IMR-90 (cell line): ENCODE data around the gene PCBP3. TPM values are rescaled to one million over a fixed set of nuclear protein-coding genes. Genes with fewer than 3 reads are reported as not detected.

Experiments
- ATAC-seq: fragments of 200-7000 bp; cut with Tn5 transposase; 2 replicates; pipeline ENCODE4 v1.9.1; 2020; ENCODE audit warnings: low read depth, mild to moderate bottlenecking, moderate library complexity
- BruUV-seq: library from RNA; stranded (reverse); fragments of 400-500 nt; replicated peaks from 2 replicates; lab custom pipeline; 2021; lab: Mats Ljungman, UMichigan
- CTCF ChIA-PET: fragments of 300-600 bp; formaldehyde crosslinking; extraction: SDS; loops from one replicate; lab custom pipeline; 2021; ENCODE audit warnings: antibody characterized with exemption; lab: Yijun Ruan, JAX
- POLR2A ChIA-PET: fragments of 300-600 bp; sonication (Branson Sonifier 250); formaldehyde crosslinking; loops from one replicate; lab custom pipeline; 2022; ENCODE audit warnings: antibody characterized with exemption; ENCODE audit not compliant: unreplicated experiment; lab: Charles Lee
- DNase-seq: peaks from one replicate; pipeline ENCODE4 v3.0.0; 2013
- H2AFZ ChIP-seq: replicated peaks from 2 replicates; pipeline ENCODE3; 2013; ENCODE audit warnings: low read length, mild to moderate bottlenecking; ENCODE audit not compliant: poor library complexity
- H2AK5ac ChIP-seq: 2 replicates; pipeline ENCODE4 v1.6.1; 2013; ENCODE audit warnings: low read depth, low read length, inconsistent platforms
- H2AK9ac ChIP-seq: replicated peaks from 2 replicates; pipeline ENCODE3; 2013; ENCODE audit warnings: mild to moderate bottlenecking, low read depth, low read length, moderate library complexity; ENCODE audit not compliant: poor library complexity
- H2BK120ac ChIP-seq: 2 replicates; pipeline ENCODE4 v1.6.1; 2013; ENCODE audit warnings: low read depth, low read length, inconsistent platforms
- H2BK15ac ChIP-seq: 3 replicates; pipeline ENCODE4 v1.6.1; 2013; ENCODE audit warnings: low read depth, low read length, inconsistent platforms
- H2BK20ac ChIP-seq: 2 replicates; pipeline ENCODE4 v1.6.1; 2013; ENCODE audit warnings: low read depth, mild to moderate bottlenecking, inconsistent platforms, low read length, moderate library complexity
- H2BK5ac ChIP-seq: 2 replicates; pipeline ENCODE4 v1.6.1; 2013; ENCODE audit warnings: mild to moderate bottlenecking, low read depth, low read length, inconsistent platforms; ENCODE audit not compliant: poor library complexity, severe bottlenecking
- H3K14ac ChIP-seq: replicated peaks from 2 replicates; pipeline ENCODE4 v1.6.1; 2013; ENCODE audit warnings: low read depth, low read length, inconsistent platforms
- H3K18ac ChIP-seq: 2 replicates; pipeline ENCODE4 v1.6.1; 2013; ENCODE audit warnings: low read depth, low read length, control low read depth
- H3K23ac ChIP-seq: 2 replicates; pipeline ENCODE4 v1.6.1; 2013; ENCODE audit warnings: low read depth, low read length, inconsistent platforms
- H3K27ac ChIP-seq: 2 replicates; pipeline ENCODE4 v1.5.1; 2013; ENCODE audit warnings: mild to moderate bottlenecking, control low read depth, low read length; ENCODE audit not compliant: insufficient read depth
- H3K27me3 ChIP-seq: 2 replicates; pipeline ENCODE4 v1.6.1; 2013; ENCODE audit warnings: low read length; ENCODE audit not compliant: control insufficient read depth, insufficient read depth
- H3K36me3 ChIP-seq: 2 replicates; pipeline ENCODE4 v1.6.1; 2013; ENCODE audit warnings: low read length, mixed read lengths; ENCODE audit not compliant: control insufficient read depth, insufficient read depth
- H3K4ac ChIP-seq: 2 replicates; pipeline ENCODE4 v1.6.1; 2013; ENCODE audit warnings: low read depth, low read length, inconsistent platforms
- H3K4me1 ChIP-seq: 2 replicates; pipeline ENCODE4 v1.6.1; 2013; ENCODE audit warnings: low read length, mixed read lengths; ENCODE audit not compliant: control insufficient read depth, insufficient read depth
- H3K4me2 ChIP-seq: 2 replicates; pipeline ENCODE4 v1.6.1; 2013; ENCODE audit warnings: low read depth, mild to moderate bottlenecking, control low read depth, low read length, moderate library complexity
- H3K4me3 ChIP-seq: 2 replicates; pipeline ENCODE4 v1.5.1; 2013; ENCODE audit warnings: low read depth, mild to moderate bottlenecking, control low read depth, low read length, moderate library complexity; ENCODE audit not compliant: insufficient read depth
- H3K56ac ChIP-seq: 2 replicates; pipeline ENCODE4 v1.6.1; 2013; ENCODE audit warnings: low read length, inconsistent platforms; ENCODE audit not compliant: insufficient read depth; ENCODE audit errors: extremely low read depth
- H3K79me1 ChIP-seq, 2 experiments: 2 replicates each; pipeline ENCODE4 v1.6.1; 2013; ENCODE audit warnings: low read length in 2 of 2, inconsistent platforms in 1 of 2, low read depth in 1 of 2
- H3K9ac ChIP-seq: 2 replicates; pipeline ENCODE4 v1.6.1; 2013; ENCODE audit warnings: low read depth, low read length, control low read depth
- H3K9me1 ChIP-seq: 2 replicates; pipeline ENCODE4 v1.6.1; 2013; ENCODE audit warnings: low read length, inconsistent platforms; ENCODE audit not compliant: insufficient read depth
- H3K9me3 ChIP-seq: 2 replicates; pipeline ENCODE4 v1.6.1; 2013; ENCODE audit warnings: low read length; ENCODE audit not compliant: control insufficient read depth, insufficient read depth
- H4K20me1 ChIP-seq: 2 replicates; pipeline ENCODE4 v1.6.1; 2013; ENCODE audit warnings: low read length, inconsistent platforms; ENCODE audit not compliant: insufficient read depth
- H4K5ac ChIP-seq: 2 replicates; pipeline ENCODE4 v1.6.1; 2013; ENCODE audit warnings: mild to moderate bottlenecking, low read depth, low read length, control low read depth
- H4K8ac ChIP-seq, 2 experiments: 2 replicates each; pipeline ENCODE4 v1.6.1; 2013; ENCODE audit warnings: low read depth in 2 of 2, low read length in 2 of 2, control low read depth in 1 of 2, inconsistent platforms in 1 of 2
- H4K91ac ChIP-seq: 2 replicates; pipeline ENCODE4 v1.6.1; 2013; ENCODE audit warnings: low read depth, low read length, inconsistent platforms; ENCODE audit not compliant: insufficient read depth
- MAZ ChIP-seq: IDR thresholded peaks from 2 replicates; pipeline ENCODE4 v1.6.1; 2012; ENCODE audit warnings: low read depth, mild to moderate bottlenecking, low read length, improper control_type of control experiment, moderate library complexity, borderline replicate concordance
- WGBS, 2 experiments: methylation state at CpG; one replicate each; pipeline versions ENCODE4 v1.1.5 to v1.1.7; 2013; ENCODE audit warnings: missing lambda C conversion rate in 2 of 2; ENCODE audit not compliant: insufficient read length in 1 of 2; ENCODE audit errors: extremely low coverage in 2 of 2; 5-methylcytosine and 5-hydroxymethylcytosine counted together
- dilution Hi-C: fragments of 300-500 bp; cut with HindIII; formaldehyde crosslinking; loops from one replicate; pipeline ENCODE4 v1.14.3; 2018; ENCODE audit warnings: low sequenced_read_pairs; ENCODE audit not compliant: unreplicated experiment
- in situ Hi-C: fragments of 300-500 bp; cut with MboI; formaldehyde crosslinking; loops from 3 replicates; pipeline ENCODE4 v1.14.3; 2019; ENCODE audit warnings: low sequenced_read_pairs, inconsistent platforms, mixed read lengths
- intact Hi-C: fragments of 100-400 bp; cut with micrococcal nuclease; formaldehyde crosslinking; loops from 2 replicates; pipeline ENCODE4 v1.10.0; 2022
- polyA plus RNA-seq, 3 experiments: library from polyadenylated mRNA; depleted of rRNA; stranded (reverse); fragments of >200 nt; gene quantifications; 2 replicates each; pipeline ENCODE4 v1.2.3, GENCODE V29; 2012; ENCODE audit warnings: low replicate concordance in 1 of 3
- total RNA-seq: library from RNA; depleted of rRNA; stranded (reverse); fragments of >200 nt; gene quantifications from 2 replicates; pipeline ENCODE4 v1.2.3, GENCODE V29; 2012
- TF ChIP-seq, protein P1 (sequence below): conservative IDR thresholded peaks from 2 replicates; pipeline ENCODE4 v1.5.1; 2012; ENCODE audit warnings: mild to moderate bottlenecking, low read depth, low read length, improper control_type of control experiment

PCBP3 gene
- total and polyA plus RNA-seq, 2 of the 4 experiments (the other 2 are of a cell fraction), result 2.9 to 3.9 TPM

DNA sequence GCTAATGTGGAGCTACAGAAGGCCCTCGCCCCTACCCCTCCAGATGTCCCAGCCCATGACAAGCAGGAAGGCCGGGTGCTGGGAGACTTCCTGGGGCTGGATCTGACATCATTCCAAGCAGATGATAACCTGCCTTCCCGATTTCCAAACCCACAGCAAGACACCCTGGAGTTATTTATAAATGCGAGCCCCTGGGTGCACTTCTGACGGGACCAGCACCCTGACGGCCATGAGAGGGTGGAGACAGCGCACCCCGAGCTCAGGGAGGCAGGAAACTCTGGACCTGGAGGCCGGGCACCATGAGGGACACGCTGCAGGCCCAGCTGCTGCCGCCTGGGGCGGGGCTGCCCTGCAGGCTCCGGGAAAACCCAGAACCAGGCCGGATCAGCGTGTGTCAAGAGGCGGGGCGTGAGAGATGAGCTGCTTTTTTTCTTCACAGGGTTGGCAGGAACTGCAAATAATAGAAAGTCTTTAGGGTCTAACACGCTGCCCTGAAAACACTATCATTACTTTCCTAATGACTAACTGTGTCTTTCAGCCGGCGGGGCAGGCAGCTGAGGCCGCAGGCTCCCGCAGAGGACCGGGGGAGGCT, 2.5 kb upstream of the PCBP3 start:
- Histone ChIP-seq H2AK5ac (no peak overlapping the region), H4K91ac (no peak overlapping the region), H3K4ac (no peak overlapping the region), H3K4me3 (no peak overlapping the region), H3K18ac (no peak overlapping the region), H3K4me2 (no peak overlapping the region), H4K20me1 (peaks cover 8% of the 10 kb centered on the region; the same call in 1 of the 2 replicates), H3K27ac (no peak overlapping the region), H3K4me1 (no peaks in the 10 kb centered on the region), H3K9me3 (no peaks in the 10 kb centered on the region), H4K5ac (no peak overlapping the region), H3K36me3 (no peaks in the 10 kb centered on the region), H3K23ac (no peak overlapping the region), H2BK20ac (no peak overlapping the region), H3K56ac (no peak overlapping the region), H2BK5ac (no peak overlapping the region), H3K27me3 (peaks cover 12% of the 10 kb centered on the region), H2AK9ac (no peak overlapping the region), H3K79me1 (peaks cover 0 to 4% of the 10 kb centered on the region in 2 experiments; a peak in 1 of 4 replicates), H3K14ac (no peak overlapping the region), H3K9me1 (peaks cover 6% of the 10 kb centered on the region), H4K8ac (no peak overlapping the region), H2AFZ (peak overlapping the region; percentile 74), H2BK15ac (no peak overlapping the region), H2BK120ac (no peak overlapping the region), H3K9ac (no peak overlapping the region)
- 46% methylated on average over 3 of the region's 23 CpGs; no CpG with 5 or more reads in 1 of the 2 experiments for WGBS, 2 experiments
- ChIA-PET POLR2A (no interaction called here), CTCF (interaction anchor here (1.1 kb wide), 1 partner anchor 197 kb away, joined by 3 read pairs; no protein-coding TSS in a partner anchor)
- in situ Hi-C loops, result no loop called here
- intact Hi-C loops, result loop anchor here (5.0 kb wide), 2 partner anchors 84 to 176 kb away; no protein-coding TSS in a partner anchor
- ATAC-seq (no peak), DNase-seq (peak; percentile 18)
- dilution Hi-C loops, result no loop called here
- TF ChIP-seq MAZ, result no peak
- TF ChIP-seq, protein P1, sequence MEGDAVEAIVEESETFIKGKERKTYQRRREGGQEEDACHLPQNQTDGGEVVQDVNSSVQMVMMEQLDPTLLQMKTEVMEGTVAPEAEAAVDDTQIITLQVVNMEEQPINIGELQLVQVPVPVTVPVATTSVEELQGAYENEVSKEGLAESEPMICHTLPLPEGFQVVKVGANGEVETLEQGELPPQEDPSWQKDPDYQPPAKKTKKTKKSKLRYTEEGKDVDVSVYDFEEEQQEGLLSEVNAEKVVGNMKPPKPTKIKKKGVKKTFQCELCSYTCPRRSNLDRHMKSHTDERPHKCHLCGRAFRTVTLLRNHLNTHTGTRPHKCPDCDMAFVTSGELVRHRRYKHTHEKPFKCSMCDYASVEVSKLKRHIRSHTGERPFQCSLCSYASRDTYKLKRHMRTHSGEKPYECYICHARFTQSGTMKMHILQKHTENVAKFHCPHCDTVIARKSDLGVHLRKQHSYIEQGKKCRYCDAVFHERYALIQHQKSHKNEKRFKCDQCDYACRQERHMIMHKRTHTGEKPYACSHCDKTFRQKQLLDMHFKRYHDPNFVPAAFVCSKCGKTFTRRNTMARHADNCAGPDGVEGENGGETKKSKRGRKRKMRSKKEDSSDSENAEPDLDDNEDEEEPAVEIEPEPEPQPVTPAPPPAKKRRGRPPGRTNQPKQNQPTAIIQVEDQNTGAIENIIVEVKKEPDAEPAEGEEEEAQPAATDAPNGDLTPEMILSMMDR, result 0 out of 2 replicates have a peak, but pooled peaks have one; percentile 10
- no TSS peak for BruUV-seq
